IMR-90 (cell line): ENCODE results near the gene FITM1. TPM values are rescaled to one million over a fixed set of nuclear protein-coding genes. Genes with fewer than 3 reads are reported as not detected.

ENCODE experiments used
- ATAC-seq: fragments of 200-7000 bp; cut with Tn5 transposase; 2 replicates; pipeline ENCODE4 v1.9.1; 2020; ENCODE audit warnings: low read depth, mild to moderate bottlenecking, moderate library complexity
- BruUV-seq: library from RNA; stranded (reverse); fragments of 400-500 nt; replicated peaks from 2 replicates; lab custom pipeline; 2021; lab: Mats Ljungman, UMichigan
- CTCF ChIA-PET: fragments of 300-600 bp; formaldehyde crosslinking; extraction: SDS; loops from one replicate; lab custom pipeline; 2021; ENCODE audit warnings: antibody characterized with exemption; lab: Yijun Ruan, JAX
- POLR2A ChIA-PET: fragments of 300-600 bp; sonication (Branson Sonifier 250); formaldehyde crosslinking; loops from one replicate; lab custom pipeline; 2022; ENCODE audit warnings: antibody characterized with exemption; ENCODE audit not compliant: unreplicated experiment; lab: Charles Lee
- DNase-seq: peaks from one replicate; pipeline ENCODE4 v3.0.0; 2013
- H2AFZ ChIP-seq: replicated peaks from 2 replicates; pipeline ENCODE3; 2013; ENCODE audit warnings: low read length, mild to moderate bottlenecking; ENCODE audit not compliant: poor library complexity
- H2AK5ac ChIP-seq: 2 replicates; pipeline ENCODE4 v1.6.1; 2013; ENCODE audit warnings: low read depth, low read length, inconsistent platforms
- H2AK9ac ChIP-seq: replicated peaks from 2 replicates; pipeline ENCODE3; 2013; ENCODE audit warnings: mild to moderate bottlenecking, low read depth, low read length, moderate library complexity; ENCODE audit not compliant: poor library complexity
- H2BK120ac ChIP-seq: 2 replicates; pipeline ENCODE4 v1.6.1; 2013; ENCODE audit warnings: low read depth, low read length, inconsistent platforms
- H2BK15ac ChIP-seq: 3 replicates; pipeline ENCODE4 v1.6.1; 2013; ENCODE audit warnings: low read depth, low read length, inconsistent platforms
- H2BK20ac ChIP-seq: 2 replicates; pipeline ENCODE4 v1.6.1; 2013; ENCODE audit warnings: low read depth, mild to moderate bottlenecking, inconsistent platforms, low read length, moderate library complexity
- H2BK5ac ChIP-seq: 2 replicates; pipeline ENCODE4 v1.6.1; 2013; ENCODE audit warnings: mild to moderate bottlenecking, low read depth, low read length, inconsistent platforms; ENCODE audit not compliant: poor library complexity, severe bottlenecking
- H3K14ac ChIP-seq: replicated peaks from 2 replicates; pipeline ENCODE4 v1.6.1; 2013; ENCODE audit warnings: low read depth, low read length, inconsistent platforms
- H3K18ac ChIP-seq: 2 replicates; pipeline ENCODE4 v1.6.1; 2013; ENCODE audit warnings: low read depth, low read length, control low read depth
- H3K23ac ChIP-seq: 2 replicates; pipeline ENCODE4 v1.6.1; 2013; ENCODE audit warnings: low read depth, low read length, inconsistent platforms
- H3K27ac ChIP-seq: 2 replicates; pipeline ENCODE4 v1.5.1; 2013; ENCODE audit warnings: mild to moderate bottlenecking, control low read depth, low read length; ENCODE audit not compliant: insufficient read depth
- H3K27me3 ChIP-seq: 2 replicates; pipeline ENCODE4 v1.6.1; 2013; ENCODE audit warnings: low read length; ENCODE audit not compliant: control insufficient read depth, insufficient read depth
- H3K36me3 ChIP-seq: 2 replicates; pipeline ENCODE4 v1.6.1; 2013; ENCODE audit warnings: low read length, mixed read lengths; ENCODE audit not compliant: control insufficient read depth, insufficient read depth
- H3K4ac ChIP-seq: 2 replicates; pipeline ENCODE4 v1.6.1; 2013; ENCODE audit warnings: low read depth, low read length, inconsistent platforms
- H3K4me1 ChIP-seq: 2 replicates; pipeline ENCODE4 v1.6.1; 2013; ENCODE audit warnings: low read length, mixed read lengths; ENCODE audit not compliant: control insufficient read depth, insufficient read depth
- H3K4me2 ChIP-seq: 2 replicates; pipeline ENCODE4 v1.6.1; 2013; ENCODE audit warnings: low read depth, mild to moderate bottlenecking, control low read depth, low read length, moderate library complexity
- H3K4me3 ChIP-seq: 2 replicates; pipeline ENCODE4 v1.5.1; 2013; ENCODE audit warnings: low read depth, mild to moderate bottlenecking, control low read depth, low read length, moderate library complexity; ENCODE audit not compliant: insufficient read depth
- H3K56ac ChIP-seq: 2 replicates; pipeline ENCODE4 v1.6.1; 2013; ENCODE audit warnings: low read length, inconsistent platforms; ENCODE audit not compliant: insufficient read depth; ENCODE audit errors: extremely low read depth
- H3K79me1 ChIP-seq, 2 experiments: 2 replicates each; pipeline ENCODE4 v1.6.1; 2013; ENCODE audit warnings: low read length in 2 of 2, inconsistent platforms in 1 of 2, low read depth in 1 of 2
- H3K9ac ChIP-seq: 2 replicates; pipeline ENCODE4 v1.6.1; 2013; ENCODE audit warnings: low read depth, low read length, control low read depth
- H3K9me1 ChIP-seq: 2 replicates; pipeline ENCODE4 v1.6.1; 2013; ENCODE audit warnings: low read length, inconsistent platforms; ENCODE audit not compliant: insufficient read depth
- H3K9me3 ChIP-seq: 2 replicates; pipeline ENCODE4 v1.6.1; 2013; ENCODE audit warnings: low read length; ENCODE audit not compliant: control insufficient read depth, insufficient read depth
- H4K20me1 ChIP-seq: 2 replicates; pipeline ENCODE4 v1.6.1; 2013; ENCODE audit warnings: low read length, inconsistent platforms; ENCODE audit not compliant: insufficient read depth
- H4K5ac ChIP-seq: 2 replicates; pipeline ENCODE4 v1.6.1; 2013; ENCODE audit warnings: mild to moderate bottlenecking, low read depth, low read length, control low read depth
- H4K8ac ChIP-seq, 2 experiments: 2 replicates each; pipeline ENCODE4 v1.6.1; 2013; ENCODE audit warnings: low read depth in 2 of 2, low read length in 2 of 2, control low read depth in 1 of 2, inconsistent platforms in 1 of 2
- H4K91ac ChIP-seq: 2 replicates; pipeline ENCODE4 v1.6.1; 2013; ENCODE audit warnings: low read depth, low read length, inconsistent platforms; ENCODE audit not compliant: insufficient read depth
- CHD1 ChIP-seq: IDR thresholded peaks from 2 replicates; pipeline ENCODE4 v1.6.1; 2012; ENCODE audit warnings: low read depth, low read length, improper control_type of control experiment
- MAFK ChIP-seq: IDR thresholded peaks from 2 replicates; pipeline ENCODE4 v1.6.1; 2012; ENCODE audit warnings: low read depth, low read length, improper control_type of control experiment
- MAZ ChIP-seq: IDR thresholded peaks from 2 replicates; pipeline ENCODE4 v1.6.1; 2012; ENCODE audit warnings: low read depth, mild to moderate bottlenecking, low read length, improper control_type of control experiment, moderate library complexity, borderline replicate concordance
- NFE2L2 ChIP-seq: fragments of 150-350 bp; IDR thresholded peaks from 2 replicates; pipeline ENCODE4 v1.6.1; 2016; ENCODE audit warnings: low read depth, mild to moderate bottlenecking, low read length
- RFX5 ChIP-seq: IDR thresholded peaks from 2 replicates; pipeline ENCODE4 v1.8.0; 2012; ENCODE audit warnings: low read depth, mild to moderate bottlenecking, low read length, moderate library complexity
- dilution Hi-C: fragments of 300-500 bp; cut with HindIII; formaldehyde crosslinking; loops from one replicate; pipeline ENCODE4 v1.14.3; 2018; ENCODE audit warnings: low sequenced_read_pairs; ENCODE audit not compliant: unreplicated experiment
- in situ Hi-C: fragments of 300-500 bp; cut with MboI; formaldehyde crosslinking; loops from 3 replicates; pipeline ENCODE4 v1.14.3; 2019; ENCODE audit warnings: low sequenced_read_pairs, inconsistent platforms, mixed read lengths
- intact Hi-C: fragments of 100-400 bp; cut with micrococcal nuclease; formaldehyde crosslinking; loops from 2 replicates; pipeline ENCODE4 v1.10.0; 2022
- polyA plus RNA-seq, 3 experiments: library from polyadenylated mRNA; depleted of rRNA; stranded (reverse); fragments of >200 nt; gene quantifications; 2 replicates each; pipeline ENCODE4 v1.2.3, GENCODE V29; 2012; ENCODE audit warnings: low replicate concordance in 1 of 3
- total RNA-seq: library from RNA; depleted of rRNA; stranded (reverse); fragments of >200 nt; gene quantifications from 2 replicates; pipeline ENCODE4 v1.2.3, GENCODE V29; 2012

Gene FITM1
- total and polyA plus RNA-seq, 2 of the 4 experiments (the other 2 are of a cell fraction), result not detected

DNA sequence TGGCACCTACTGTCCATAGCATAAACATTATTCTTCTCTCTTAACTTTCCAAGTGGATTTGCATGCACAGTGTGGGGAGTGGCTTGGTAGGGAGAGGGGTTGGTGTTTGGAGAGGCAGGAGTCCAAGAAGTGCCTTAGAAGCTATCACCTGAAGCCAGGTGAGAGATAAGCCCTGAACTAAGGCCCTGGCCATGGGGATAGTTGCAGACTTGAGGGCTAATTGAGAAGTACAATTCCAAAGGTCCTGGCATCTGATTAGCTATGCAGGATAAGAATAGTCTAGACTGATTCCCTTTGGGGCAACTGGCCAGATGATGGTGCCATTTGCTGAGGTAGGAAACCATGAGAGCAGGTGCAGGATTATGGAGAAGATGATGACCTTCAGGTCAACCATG lies 38.4 kb upstream of the FITM1 start:
- Histone ChIP-seq H3K14ac (no peak overlapping the region), H3K4me1 (peaks cover 8% of the 10 kb centered on the region), H4K8ac (no peak overlapping the region), H2BK5ac (no peak overlapping the region), H3K56ac (no peak overlapping the region), H2BK20ac (no peak overlapping the region), H3K18ac (no peak overlapping the region), H2BK15ac (no peak overlapping the region), H3K9me1 (peaks cover 13% of the 10 kb centered on the region), H3K79me1 (peaks cover 16 to 27% of the 10 kb centered on the region in 2 experiments), H3K4me2 (no peak overlapping the region), H3K4ac (no peak overlapping the region), H4K20me1 (peaks cover 10% of the 10 kb centered on the region; the same call in 1 of the 2 replicates), H3K27me3 (no peaks in the 10 kb centered on the region; the same call in 1 of the 2 replicates), H2BK120ac (no peak overlapping the region; the same call in 1 of the 2 replicates), H3K9me3 (no peaks in the 10 kb centered on the region), H2AK9ac (no peak overlapping the region), H2AFZ (no peak overlapping the region), H4K91ac (no peak overlapping the region), H3K23ac (no peak overlapping the region), H3K4me3 (no peak overlapping the region), H3K27ac (no peak overlapping the region), H3K9ac (no peak overlapping the region), H2AK5ac (no peak overlapping the region), H4K5ac (no peak overlapping the region), H3K36me3 (no peaks in the 10 kb centered on the region)
- dilution Hi-C loops, result no loop called here
- CTCF ChIA-PET, result interaction anchor here (3.4 to 3.5 kb wide), 2 partner anchors 17 to 34 kb away, joined by 15 to 30 read pairs; no protein-coding TSS in a partner anchor
- ATAC-seq (no peak), DNase-seq (no peak)
- BruUV-seq, result no TSS peak
- in situ Hi-C loops, result loop anchor here (5.0 to 10.0 kb wide), 2 partner anchors 35 to 117 kb away; no protein-coding TSS in a partner anchor
- POLR2A ChIA-PET, result no interaction called here
- intact Hi-C loops, result no loop called here
- no peak for TF ChIP-seq NFE2L2
- TF ChIP-seq CHD1, result no peak
- no peak for TF ChIP-seq MAFK
- TF ChIP-seq RFX5, result no peak
- no peak for TF ChIP-seq MAZ
